ENCODE data around the gene FAT2.

DNA sequence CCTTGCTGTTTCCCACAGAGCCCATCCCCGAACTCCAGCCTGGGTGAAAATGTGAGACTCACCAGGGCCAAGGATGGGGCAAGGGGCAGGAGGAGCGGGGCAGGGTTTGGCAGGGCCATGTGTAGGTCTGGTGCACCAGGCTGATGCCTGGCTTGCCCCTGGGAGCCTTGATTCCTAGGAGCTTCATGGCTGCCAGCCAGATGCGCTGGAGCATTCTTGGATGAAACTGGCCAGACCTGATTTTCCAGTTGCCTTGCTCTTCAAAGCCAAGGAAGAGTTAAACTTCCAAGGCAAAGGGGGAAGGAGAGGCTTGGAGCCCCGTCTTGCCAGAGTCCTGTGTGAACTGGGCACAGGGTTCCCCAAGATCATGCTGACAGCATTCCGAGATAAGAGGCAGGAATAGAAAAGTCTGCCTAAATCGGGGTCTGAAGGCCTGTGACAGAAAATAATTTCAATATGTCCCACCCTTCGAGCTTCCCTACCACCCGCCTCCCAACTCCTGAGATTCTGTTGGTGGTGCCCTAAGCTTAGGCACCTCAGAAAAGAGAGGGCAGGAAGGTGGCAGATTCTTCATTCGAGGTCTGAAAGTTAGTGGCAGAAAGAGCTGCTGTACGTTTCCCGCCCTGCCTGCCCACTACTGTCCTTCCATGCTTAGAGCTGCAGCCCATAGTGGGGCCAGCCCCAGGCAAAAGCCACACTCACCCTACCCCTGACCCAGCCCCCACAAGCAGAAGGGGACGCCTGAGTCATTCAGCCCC lies 20.4 kb downstream of the FAT2 start:
- TF ChIP-seq SUZ12 (IDR thresholded peaks at IDR 0.05; ENCODE audit: extremely low read depth, insufficient read depth, insufficient read length) (no peak), YY1 (IDR thresholded peaks at IDR 0.05; ENCODE audit: insufficient read depth, insufficient read length) (no peak), ZNF274 (IDR thresholded peaks at IDR 0.05; ENCODE audit: low read depth, low read length) (no peak)
